Ovary (tissue), 3 donors: ENCODE results near the gene TRIM33.

Experiments used
- EP300 ChIP-seq: sonication (generic); formaldehyde crosslinking; IDR thresholded peaks from one replicate; pipeline ENCODE4 v1.6.1; 2017; ENCODE audit warnings: antibody characterized with exemption
- POLR2A ChIP-seq: fragments of 450-650 bp; IDR thresholded peaks from one replicate; pipeline ENCODE4 v1.6.1; 2017; ENCODE audit warnings: antibody characterized with exemption, mild to moderate bottlenecking, moderate library complexity
- TF ChIP-seq, protein P1 (sequence below), 3 donors: fragments of 450-650 bp in 2 of 3; fragments of 200-600 bp in 1 of 3; IDR thresholded peaks; one replicate each; pipeline versions ENCODE4 v1.5.1 to v1.8.0; 2016 to 2022; ENCODE audit warnings: antibody characterized with exemption in 3 of 3, mild to moderate bottlenecking in 1 of 3
- donor health status: DM: no; HTN: no; CAD: no.

DNA sequence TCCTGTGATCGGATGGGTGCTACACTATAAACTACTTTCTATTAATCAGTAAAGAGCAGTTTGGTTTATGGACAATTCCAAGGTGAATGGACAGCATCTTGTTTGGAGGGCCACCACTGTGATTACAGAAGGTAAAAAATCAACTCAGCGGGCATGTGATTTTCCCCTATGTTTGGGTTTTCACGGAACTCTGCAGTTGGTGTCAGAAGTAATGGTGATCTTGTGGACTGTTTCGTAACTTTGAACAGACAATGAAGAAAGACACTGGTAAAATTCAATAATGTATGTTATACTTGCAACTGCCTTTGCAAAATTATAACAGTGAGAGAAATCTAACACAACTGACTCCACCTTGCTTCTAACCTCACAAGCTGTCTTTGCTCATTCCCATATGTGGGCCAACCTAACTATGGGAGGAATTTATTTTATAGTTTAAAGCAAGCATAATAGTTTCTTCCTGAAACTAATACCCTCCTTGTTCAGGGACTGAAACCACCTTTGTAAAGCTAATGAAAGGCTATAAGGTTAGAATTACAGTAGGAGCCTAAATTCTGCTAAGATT, 53.2 kb downstream of the TRIM33 start:
- no peak for TF ChIP-seq POLR2A
- no peak for TF ChIP-seq EP300
- TF ChIP-seq, protein P1, sequence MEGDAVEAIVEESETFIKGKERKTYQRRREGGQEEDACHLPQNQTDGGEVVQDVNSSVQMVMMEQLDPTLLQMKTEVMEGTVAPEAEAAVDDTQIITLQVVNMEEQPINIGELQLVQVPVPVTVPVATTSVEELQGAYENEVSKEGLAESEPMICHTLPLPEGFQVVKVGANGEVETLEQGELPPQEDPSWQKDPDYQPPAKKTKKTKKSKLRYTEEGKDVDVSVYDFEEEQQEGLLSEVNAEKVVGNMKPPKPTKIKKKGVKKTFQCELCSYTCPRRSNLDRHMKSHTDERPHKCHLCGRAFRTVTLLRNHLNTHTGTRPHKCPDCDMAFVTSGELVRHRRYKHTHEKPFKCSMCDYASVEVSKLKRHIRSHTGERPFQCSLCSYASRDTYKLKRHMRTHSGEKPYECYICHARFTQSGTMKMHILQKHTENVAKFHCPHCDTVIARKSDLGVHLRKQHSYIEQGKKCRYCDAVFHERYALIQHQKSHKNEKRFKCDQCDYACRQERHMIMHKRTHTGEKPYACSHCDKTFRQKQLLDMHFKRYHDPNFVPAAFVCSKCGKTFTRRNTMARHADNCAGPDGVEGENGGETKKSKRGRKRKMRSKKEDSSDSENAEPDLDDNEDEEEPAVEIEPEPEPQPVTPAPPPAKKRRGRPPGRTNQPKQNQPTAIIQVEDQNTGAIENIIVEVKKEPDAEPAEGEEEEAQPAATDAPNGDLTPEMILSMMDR (IDR thresholded peaks at IDR 0.05), result no peak
